Panc1 (cell line): ENCODE measurements around the gene OAS1. TPM values are rescaled to one million over a fixed set of nuclear protein-coding genes. Genes with fewer than 3 reads are reported as not detected.

Experiments used
- ATAC-seq: fragments of 200-7000 bp; cut with Tn5 transposase; 2 replicates; pipeline ENCODE4 v1.9.1; 2020; ENCODE audit warnings: mild to moderate bottlenecking, moderate library complexity
- BruUV-seq: library from RNA; stranded (reverse); fragments of 400-500 nt; replicated peaks from 2 replicates; lab custom pipeline; 2021; lab: Mats Ljungman, UMichigan
- CTCF ChIA-PET: fragments of 300-600 bp; sonication (Branson Sonifier 250); formaldehyde crosslinking; loops from one replicate; lab custom pipeline; 2022; ENCODE audit warnings: antibody characterized with exemption; lab: Charles Lee
- POLR2A ChIA-PET: fragments of 300-600 bp; sonication (Branson Sonifier 250); formaldehyde crosslinking; loops from one replicate; lab custom pipeline; 2022; ENCODE audit warnings: antibody characterized with exemption; lab: Charles Lee
- DNase-seq: peaks from one replicate; pipeline ENCODE4 v3.0.0-alpha.2; 2010; ENCODE audit warnings: low read depth, low spot score
- H3K27ac ChIP-seq: 2 replicates; pipeline ENCODE4 v1.5.1; 2011; ENCODE audit warnings: mild to moderate bottlenecking, low read length, inconsistent platforms
- H3K27me3 ChIP-seq: fragments of 200-500 bp; sonication (Bioruptor generic); 2 replicates; pipeline ENCODE4 v1.6.0; 2014; ENCODE audit warnings: low read length, inconsistent platforms; ENCODE audit not compliant: control insufficient read depth, insufficient read depth
- H3K36me3 ChIP-seq: fragments of 200-500 bp; sonication (Bioruptor generic); 2 replicates; pipeline ENCODE4 v1.5.1; 2014; ENCODE audit warnings: inconsistent platforms, mild to moderate bottlenecking, low read length, moderate library complexity; ENCODE audit not compliant: control insufficient read depth, insufficient read depth
- H3K4me1 ChIP-seq: 2 replicates; pipeline ENCODE4 v1.5.1; 2011; ENCODE audit warnings: inconsistent platforms, mild to moderate bottlenecking, low read length, moderate library complexity; ENCODE audit not compliant: control insufficient read depth, insufficient read depth
- H3K4me3 ChIP-seq, 2 experiments: 2 replicates each; pipeline ENCODE4 v1.5.1; 2011 to 2012; ENCODE audit warnings: low read depth in 2 of 2, low read length in 2 of 2, mild to moderate bottlenecking in 2 of 2, inconsistent platforms in 1 of 2, moderate library complexity in 1 of 2
- H3K9me3 ChIP-seq: fragments of 200-500 bp; sonication (Bioruptor generic); 2 replicates; pipeline ENCODE4 v1.5.1; 2014; ENCODE audit warnings: low read depth, mild to moderate bottlenecking, inconsistent platforms, low read length, moderate library complexity; ENCODE audit not compliant: control insufficient read depth, insufficient read depth
- POLR2AphosphoS5 ChIP-seq: IDR thresholded peaks from 2 replicates; pipeline ENCODE4 v1.6.1; 2012; ENCODE audit warnings: mild to moderate bottlenecking, low read depth, low read length, moderate library complexity
- SIN3A ChIP-seq: IDR thresholded peaks from 2 replicates; pipeline ENCODE4 v1.6.1; 2012; ENCODE audit warnings: low read depth, mild to moderate bottlenecking, low read length, moderate library complexity, borderline replicate concordance; ENCODE audit not compliant: insufficient read depth
- TCF7L2 ChIP-seq: IDR thresholded peaks from 2 replicates; pipeline ENCODE4 v1.6.1; 2011; ENCODE audit warnings: mild to moderate bottlenecking, low read depth, low read length, inconsistent platforms
- in situ Hi-C: cut with HindIII; loops from 2 replicates; pipeline ENCODE4 v1.10.0; 2016; ENCODE audit warnings: low sequenced_read_pairs, low pct_unique_long_range_greater_than_20kb
- intact Hi-C: fragments of 100-400 bp; cut with micrococcal nuclease; formaldehyde crosslinking; loops from one replicate; pipeline ENCODE4 v1.10.0; 2022; ENCODE audit not compliant: unreplicated experiment
- total RNA-seq: library from RNA; stranded (reverse); gene quantifications from one replicate; pipeline ENCODE4 v1.2.1, GENCODE V29; 2021; ENCODE audit not compliant: unreplicated experiment
- TF ChIP-seq, protein P1 (sequence below), 2 experiments: IDR thresholded peaks; 2 replicates each; pipeline ENCODE4 v1.6.1; 2011 to 2012; ENCODE audit warnings: low read depth in 2 of 2, control low read depth in 1 of 2, low read length in 1 of 2, mild to moderate bottlenecking in 1 of 2, moderate library complexity in 1 of 2; ENCODE audit not compliant: insufficient read depth in 1 of 2
- TF ChIP-seq, protein P2 (sequence below): fragments of 450-650 bp; IDR thresholded peaks from 2 replicates; pipeline ENCODE4 v1.5.1; 2017; ENCODE audit warnings: mild to moderate bottlenecking

Gene OAS1
- total RNA-seq, 1 experiment from 2014 or later, result 4.5 TPM

DNA sequence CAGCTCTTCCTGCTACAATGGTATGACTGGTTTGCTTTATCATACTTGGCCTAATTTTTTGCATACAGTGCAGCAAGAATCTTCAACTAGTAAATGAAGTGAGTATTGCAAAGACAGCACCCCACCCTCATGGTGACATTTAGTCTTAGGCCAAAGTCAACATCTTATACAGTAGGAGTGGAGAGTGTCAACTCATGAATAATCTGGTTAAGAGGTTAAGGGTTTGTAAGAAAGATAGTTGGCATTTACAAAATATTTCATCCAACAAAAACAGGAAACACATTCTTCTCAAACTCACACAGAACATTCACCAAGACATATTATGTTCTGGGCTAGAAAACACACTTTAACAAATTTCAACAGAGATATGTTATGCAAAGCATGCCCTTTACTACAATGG, 2.2 kb upstream of the OAS1 start:
- ChIA-PET POLR2A (no interaction called here), CTCF (no interaction called here)

GRCh38 chr12:112905451-112906089, 1.2 kb upstream of the OAS1 start:
- Histone ChIP-seq H3K27me3 (no peaks in the 10 kb centered on the region; the same call in 1 of the 2 replicates), H3K4me1 (no peaks in the 10 kb centered on the region; the same call in 1 of the 2 replicates), H3K36me3 (no peaks in the 10 kb centered on the region), H3K9me3 (no peaks in the 10 kb centered on the region), H3K27ac (no peak overlapping the region), H3K4me3 (no peak overlapping the region)
- ChIA-PET CTCF (interaction anchor here (0.6 kb wide), 1 partner anchor 130 kb away, joined by 3 read pairs; no protein-coding TSS in a partner anchor), POLR2A (interaction anchor here (0.9 kb wide), 1 partner anchor 14 kb away, joined by 4 read pairs; no protein-coding TSS in a partner anchor)
- DNase-seq, result no peak
- in situ Hi-C loops (no loop called here), intact Hi-C loops (no loop called here)
- no peak for TF ChIP-seq POLR2AphosphoS5
- no peak for TF ChIP-seq SIN3A
- TF ChIP-seq, protein P1, sequence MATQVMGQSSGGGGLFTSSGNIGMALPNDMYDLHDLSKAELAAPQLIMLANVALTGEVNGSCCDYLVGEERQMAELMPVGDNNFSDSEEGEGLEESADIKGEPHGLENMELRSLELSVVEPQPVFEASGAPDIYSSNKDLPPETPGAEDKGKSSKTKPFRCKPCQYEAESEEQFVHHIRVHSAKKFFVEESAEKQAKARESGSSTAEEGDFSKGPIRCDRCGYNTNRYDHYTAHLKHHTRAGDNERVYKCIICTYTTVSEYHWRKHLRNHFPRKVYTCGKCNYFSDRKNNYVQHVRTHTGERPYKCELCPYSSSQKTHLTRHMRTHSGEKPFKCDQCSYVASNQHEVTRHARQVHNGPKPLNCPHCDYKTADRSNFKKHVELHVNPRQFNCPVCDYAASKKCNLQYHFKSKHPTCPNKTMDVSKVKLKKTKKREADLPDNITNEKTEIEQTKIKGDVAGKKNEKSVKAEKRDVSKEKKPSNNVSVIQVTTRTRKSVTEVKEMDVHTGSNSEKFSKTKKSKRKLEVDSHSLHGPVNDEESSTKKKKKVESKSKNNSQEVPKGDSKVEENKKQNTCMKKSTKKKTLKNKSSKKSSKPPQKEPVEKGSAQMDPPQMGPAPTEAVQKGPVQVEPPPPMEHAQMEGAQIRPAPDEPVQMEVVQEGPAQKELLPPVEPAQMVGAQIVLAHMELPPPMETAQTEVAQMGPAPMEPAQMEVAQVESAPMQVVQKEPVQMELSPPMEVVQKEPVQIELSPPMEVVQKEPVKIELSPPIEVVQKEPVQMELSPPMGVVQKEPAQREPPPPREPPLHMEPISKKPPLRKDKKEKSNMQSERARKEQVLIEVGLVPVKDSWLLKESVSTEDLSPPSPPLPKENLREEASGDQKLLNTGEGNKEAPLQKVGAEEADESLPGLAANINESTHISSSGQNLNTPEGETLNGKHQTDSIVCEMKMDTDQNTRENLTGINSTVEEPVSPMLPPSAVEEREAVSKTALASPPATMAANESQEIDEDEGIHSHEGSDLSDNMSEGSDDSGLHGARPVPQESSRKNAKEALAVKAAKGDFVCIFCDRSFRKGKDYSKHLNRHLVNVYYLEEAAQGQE (IDR thresholded peaks at IDR 0.05; ENCODE audit: insufficient read depth in 1 of 2, low read depth in 2 of 2, low read length in 1 of 2), result no peak
- TF ChIP-seq, protein P2, sequence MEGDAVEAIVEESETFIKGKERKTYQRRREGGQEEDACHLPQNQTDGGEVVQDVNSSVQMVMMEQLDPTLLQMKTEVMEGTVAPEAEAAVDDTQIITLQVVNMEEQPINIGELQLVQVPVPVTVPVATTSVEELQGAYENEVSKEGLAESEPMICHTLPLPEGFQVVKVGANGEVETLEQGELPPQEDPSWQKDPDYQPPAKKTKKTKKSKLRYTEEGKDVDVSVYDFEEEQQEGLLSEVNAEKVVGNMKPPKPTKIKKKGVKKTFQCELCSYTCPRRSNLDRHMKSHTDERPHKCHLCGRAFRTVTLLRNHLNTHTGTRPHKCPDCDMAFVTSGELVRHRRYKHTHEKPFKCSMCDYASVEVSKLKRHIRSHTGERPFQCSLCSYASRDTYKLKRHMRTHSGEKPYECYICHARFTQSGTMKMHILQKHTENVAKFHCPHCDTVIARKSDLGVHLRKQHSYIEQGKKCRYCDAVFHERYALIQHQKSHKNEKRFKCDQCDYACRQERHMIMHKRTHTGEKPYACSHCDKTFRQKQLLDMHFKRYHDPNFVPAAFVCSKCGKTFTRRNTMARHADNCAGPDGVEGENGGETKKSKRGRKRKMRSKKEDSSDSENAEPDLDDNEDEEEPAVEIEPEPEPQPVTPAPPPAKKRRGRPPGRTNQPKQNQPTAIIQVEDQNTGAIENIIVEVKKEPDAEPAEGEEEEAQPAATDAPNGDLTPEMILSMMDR, result no peak
- TF ChIP-seq TCF7L2, result no peak
- BruUV-seq, result no TSS peak
- ATAC-seq, result no peak; the same call in 1 of the 2 replicates

More for the DNA sequence above, 2.2 kb upstream of the OAS1 start:
- no peak overlapping the region for H3K27ac ChIP-seq
- no peak for TF ChIP-seq SIN3A
- H3K27me3 ChIP-seq, result no peaks in the 10 kb centered on the region; the same call in 1 of the 2 replicates
- no peaks in the 10 kb centered on the region; the same call in 1 of the 2 replicates for H3K4me1 ChIP-seq
- no TSS peak for BruUV-seq
- DNase-seq (no peak), ATAC-seq (no peak)
- intact Hi-C loops (no loop called here), in situ Hi-C loops (no loop called here)
- no peak overlapping the region for H3K4me3 ChIP-seq
- H3K36me3 ChIP-seq, result no peaks in the 10 kb centered on the region
- no peaks in the 10 kb centered on the region for H3K9me3 ChIP-seq
